GM19463 (cell line): Measurements from ENCODE around the gene NDOR1.
A peak's percentile ranks its signal among the peaks of the same experiment; 100 is the strongest.

Experiments
- ATAC-seq: cut with Tn5 transposase; IDR thresholded peaks from one replicate; pipeline ENCODE4 v1.9.1; 2021; ENCODE audit warnings: mild to moderate bottlenecking, moderate library complexity; ENCODE audit not compliant: unreplicated experiment

The NDOR1 gene

DNA sequence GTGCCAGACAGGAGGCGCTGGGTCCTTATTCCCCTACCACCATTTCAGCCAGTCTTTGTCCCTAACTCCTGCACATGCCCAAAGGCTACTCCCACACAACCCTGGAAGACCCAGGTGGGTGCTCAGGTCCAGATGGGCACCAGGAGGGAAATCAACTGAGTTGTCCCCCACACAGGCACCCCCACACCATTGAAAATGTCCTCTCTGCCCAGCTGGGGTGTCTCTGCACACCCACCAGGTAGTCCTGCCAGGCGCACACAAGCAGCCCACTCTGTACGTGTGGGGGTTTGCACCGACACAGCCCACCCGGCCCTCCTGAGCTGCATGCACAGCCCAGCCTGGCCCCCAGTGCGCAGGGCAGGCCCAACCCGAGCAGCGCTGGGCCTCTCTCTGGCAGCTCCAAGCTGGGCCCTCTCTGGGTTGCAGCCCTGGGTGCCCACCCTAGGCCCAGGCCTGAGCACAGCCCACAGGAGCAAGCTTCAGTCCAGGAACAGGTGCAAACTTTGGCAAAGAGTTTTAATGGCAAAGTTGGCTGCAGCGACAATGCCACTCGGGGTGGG lies 14.3 kb downstream of the NDOR1 start:
- no peak for ATAC-seq

DNA sequence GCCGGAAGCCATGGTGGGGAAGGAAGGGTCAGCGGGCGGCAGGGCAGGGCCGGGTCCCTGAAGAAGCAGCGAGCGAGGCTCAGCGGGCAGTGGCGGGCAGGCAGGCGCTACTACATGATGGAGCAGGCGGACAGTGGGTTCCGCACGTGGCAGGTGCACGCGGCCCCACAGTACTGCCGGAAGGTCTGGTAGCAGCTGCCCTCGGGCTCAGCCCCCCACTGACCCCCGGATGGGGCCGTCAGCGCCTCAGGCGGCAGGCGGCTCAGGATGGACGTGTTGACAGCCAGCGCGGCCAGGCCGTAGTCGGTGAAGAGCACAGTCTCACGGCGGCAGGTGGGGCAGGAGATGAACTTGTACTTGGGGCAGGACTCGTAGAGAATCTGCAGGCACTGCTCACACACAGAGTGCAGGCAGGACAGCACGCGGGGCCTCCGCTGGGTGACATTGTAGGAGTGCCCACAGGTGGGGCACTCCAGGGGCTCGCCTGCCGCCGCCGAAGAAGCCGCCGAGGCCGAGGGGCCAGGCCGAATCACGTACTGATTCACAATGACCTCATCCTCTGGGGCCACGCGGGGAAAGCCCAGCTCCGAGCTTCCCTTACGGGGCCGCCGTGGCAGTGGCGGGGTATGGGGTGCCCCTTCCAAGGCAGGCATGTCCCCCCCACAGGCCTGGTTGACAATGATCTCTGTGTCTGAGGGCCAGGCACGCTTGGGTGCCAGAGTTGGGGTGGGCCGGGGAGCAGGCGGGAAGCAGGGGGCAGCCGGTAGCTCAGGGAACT lies 15.0 kb downstream of the NDOR1 start:
- ATAC-seq: no peak

DNA sequence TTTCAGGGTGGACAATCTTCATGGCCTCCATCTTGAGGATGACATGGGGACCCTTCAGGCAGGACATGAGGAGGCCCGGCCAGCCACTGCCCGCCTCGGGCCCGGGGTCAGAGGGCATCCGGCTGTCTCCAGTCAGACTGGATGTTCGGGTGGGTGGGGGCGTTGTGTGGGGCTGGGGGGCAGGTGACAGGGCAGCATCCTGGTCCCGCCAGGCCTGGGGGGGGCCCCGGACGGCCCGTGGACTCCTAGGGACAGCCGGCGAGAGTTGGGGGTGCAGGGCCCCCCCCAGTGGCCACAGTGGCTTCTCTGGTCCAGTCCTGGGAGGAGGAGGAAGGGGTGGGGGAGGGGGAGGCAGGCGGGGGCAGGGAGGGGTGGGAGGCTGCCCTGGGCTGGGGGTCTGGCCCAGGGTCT lies 15.6 kb downstream of the NDOR1 start:
- no peak for ATAC-seq

DNA sequence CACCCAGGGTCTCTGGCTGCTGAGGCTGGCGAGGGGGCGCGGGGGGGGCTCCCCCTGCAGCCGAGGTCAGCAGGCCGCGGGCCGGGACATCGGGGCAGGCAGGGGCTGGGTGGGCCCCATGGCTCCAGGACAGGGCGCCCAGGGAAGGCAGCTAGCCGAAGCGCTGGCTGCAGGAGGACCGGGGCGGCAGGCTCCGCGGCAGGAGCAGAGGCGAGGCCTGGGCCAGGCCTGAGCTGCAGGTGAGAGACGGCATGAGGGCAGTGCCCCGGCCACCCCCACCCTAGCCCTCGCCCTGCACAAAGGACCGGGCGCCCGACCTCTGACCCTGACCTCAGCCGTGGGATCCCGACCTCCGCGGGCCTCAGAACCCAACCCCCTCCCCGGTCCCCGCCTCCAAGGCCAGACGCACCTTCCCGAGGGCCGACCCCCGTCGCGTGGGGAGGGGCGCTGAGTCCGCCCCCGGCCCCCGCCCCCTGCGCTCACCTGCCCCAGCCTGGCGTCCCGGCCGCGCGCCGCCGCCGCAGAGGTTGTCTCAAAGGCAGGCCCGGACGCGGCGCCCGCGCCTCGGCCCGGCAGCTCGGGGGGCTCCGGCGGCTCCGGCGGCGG lies 16.1 kb downstream of the NDOR1 start:
- ATAC-seq: no peak

DNA sequence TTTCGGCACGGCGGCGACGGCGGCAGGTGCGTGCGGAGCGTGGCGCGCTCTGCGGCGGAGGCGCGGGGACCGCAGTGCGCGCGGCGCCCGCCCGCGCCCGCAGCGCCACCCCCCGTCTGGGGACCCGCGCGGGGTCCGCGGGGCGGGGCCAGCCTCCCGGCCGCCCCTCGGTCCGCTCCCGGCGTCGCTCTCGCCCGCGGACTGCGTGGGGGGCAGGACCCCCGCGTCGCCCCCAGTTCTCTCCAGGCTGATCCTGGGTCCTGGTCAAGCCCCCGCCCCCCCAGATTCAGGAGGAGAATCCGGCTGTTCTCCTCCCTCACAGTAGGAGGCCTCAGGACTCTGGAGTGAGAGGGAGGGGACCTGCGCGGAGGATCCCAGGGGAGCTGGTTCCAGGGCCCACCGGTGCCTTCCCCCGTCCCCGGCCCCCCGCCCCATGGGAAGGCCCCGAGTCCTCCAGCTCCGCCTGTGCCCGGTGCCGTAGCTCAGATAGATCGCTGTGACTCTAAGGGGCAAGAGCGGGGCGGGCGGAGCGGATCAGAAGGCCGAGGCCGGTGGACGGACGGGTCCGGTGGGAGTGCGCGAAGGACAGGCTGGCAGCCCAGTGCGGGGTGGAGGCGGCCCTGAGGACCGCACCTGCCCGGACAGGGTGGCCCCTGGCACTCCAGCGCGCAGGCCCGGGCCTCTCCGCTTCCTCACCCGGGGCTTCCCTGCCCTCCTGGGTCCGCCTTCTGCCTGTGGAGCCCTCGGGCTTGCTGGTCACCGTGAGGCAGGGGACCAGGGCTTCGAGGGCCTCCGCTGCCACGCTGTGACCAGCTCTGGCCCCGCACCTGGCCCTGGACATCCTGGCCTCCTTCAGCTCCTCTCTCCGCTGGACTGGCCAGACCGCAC lies 16.9 kb downstream of the NDOR1 start, which contains the start of gene RNF208:
Gene RNF208 (minus strand): TSS at position 51 of the 888 bp plus-strand sequence. CDS start 1,028 bp downstream, outside the sequence.
- ATAC-seq: no peak

DNA sequence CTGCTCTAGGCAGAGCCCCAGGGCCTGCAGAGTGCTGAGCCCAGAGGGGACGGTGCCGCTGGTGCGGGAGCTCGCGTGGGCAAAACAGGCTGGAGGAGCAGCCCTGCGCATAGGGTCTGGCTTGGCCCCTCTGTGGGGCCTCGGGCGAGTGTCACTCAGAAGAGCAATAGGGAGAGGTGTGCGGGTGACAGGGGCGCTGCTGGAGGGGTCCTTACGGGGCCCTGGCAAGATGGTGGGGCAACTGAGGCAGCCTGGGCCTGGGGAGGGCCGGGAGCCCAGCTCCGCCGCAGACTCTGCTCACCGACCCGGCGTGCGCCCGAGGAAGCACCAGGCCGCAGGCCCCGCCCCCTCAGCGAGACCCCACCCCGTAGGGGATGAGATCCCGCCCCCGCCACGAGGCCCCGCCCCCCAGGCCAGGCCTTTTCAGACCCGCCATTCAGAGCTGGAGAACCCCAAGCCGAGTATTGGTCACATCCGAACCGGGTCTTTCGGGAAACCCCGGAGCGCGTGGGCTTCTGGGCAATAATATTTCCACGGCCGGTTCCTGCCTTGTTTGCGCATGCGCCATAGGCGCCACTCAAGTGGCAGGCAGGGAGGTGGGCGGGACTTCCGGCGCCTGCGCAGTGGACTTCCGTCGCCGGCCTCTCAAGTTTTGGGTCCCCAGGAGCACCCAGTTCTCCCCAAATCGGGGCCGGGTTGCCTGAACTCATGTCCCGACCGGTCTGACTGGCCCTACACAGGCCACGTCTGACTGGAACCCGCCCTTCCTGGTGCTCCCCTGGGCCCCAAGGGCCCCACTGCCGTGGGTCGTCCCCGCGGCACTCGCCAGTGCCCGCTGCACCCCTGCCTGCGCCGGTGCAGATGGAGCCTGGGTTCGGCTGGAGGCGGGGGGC lies 17.8 kb downstream of the NDOR1 start:
- peak; percentile 65 for ATAC-seq

DNA sequence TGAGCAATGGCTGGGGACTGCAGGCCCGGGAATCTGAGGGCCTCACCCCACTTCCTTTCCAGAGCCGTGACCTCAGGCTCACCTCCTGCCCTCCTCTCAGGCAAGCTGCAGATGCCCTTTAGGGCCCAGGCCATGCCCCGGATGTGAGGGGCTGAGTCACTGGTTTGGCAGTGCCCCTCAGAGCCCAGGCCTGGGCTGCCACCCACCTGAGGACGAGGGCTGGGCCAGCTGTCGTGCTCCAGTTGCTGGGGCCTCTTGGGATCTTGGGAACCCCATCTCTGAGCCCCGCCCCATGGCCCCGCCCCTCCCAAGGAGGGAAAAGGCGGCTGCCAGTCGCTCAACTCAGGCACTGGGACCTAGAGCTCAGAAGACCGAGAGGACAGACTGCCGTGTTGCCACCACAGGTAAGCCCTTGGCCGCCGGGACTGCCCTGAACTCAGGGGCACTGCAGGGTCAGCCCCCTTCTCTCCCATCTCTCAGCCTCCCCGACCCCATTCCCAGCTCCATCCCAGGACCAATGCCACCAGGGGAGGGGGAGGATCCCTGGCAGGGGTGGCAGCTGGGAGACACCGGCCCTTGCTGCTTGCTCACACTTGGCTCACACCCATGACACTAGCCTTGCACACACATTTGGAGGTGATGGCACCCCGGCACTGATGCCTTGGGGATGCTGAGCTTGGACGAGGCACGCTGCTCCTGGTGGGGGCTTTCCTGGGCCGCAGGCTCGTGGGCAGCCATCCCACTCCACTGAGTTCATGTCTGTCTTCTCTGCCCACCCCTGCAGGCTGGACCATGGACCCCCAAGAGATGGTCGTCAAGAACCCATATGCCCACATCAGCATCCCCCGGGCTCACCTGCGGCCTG lies 19.6 kb downstream of the NDOR1 start, which contains the start of gene CYSRT1:
Gene CYSRT1 (plus strand): TSS at position 345 of the 865 bp plus-strand sequence. CDS start 448 bp downstream, at position 793.
- no peak for ATAC-seq

DNA sequence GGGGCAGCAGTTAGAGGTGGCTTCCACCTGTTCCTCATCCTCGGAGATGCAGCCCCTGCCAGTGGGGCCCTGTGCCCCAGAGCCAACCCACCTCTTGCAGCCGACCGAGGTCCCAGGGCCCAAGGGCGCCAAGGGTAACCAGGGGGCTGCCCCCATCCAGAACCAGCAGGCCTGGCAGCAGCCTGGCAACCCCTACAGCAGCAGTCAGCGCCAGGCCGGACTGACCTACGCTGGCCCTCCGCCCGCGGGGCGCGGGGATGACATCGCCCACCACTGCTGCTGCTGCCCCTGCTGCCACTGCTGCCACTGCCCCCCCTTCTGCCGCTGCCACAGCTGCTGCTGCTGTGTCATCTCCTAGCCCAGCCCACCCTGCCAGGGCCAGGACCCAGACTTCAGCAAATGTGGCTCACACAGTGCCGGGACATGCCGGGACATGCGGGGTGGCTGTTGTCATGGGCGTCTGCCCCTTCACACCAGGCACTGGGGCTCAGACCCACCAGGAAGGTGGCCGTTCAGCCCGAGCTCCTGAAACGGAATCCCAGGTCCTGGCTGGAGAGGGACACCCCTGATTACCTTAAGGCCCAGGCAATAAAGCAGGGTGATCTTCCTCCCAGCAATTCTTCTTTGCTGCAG lies 20.3 kb downstream of the NDOR1 start:
- ATAC-seq: no peak

DNA sequence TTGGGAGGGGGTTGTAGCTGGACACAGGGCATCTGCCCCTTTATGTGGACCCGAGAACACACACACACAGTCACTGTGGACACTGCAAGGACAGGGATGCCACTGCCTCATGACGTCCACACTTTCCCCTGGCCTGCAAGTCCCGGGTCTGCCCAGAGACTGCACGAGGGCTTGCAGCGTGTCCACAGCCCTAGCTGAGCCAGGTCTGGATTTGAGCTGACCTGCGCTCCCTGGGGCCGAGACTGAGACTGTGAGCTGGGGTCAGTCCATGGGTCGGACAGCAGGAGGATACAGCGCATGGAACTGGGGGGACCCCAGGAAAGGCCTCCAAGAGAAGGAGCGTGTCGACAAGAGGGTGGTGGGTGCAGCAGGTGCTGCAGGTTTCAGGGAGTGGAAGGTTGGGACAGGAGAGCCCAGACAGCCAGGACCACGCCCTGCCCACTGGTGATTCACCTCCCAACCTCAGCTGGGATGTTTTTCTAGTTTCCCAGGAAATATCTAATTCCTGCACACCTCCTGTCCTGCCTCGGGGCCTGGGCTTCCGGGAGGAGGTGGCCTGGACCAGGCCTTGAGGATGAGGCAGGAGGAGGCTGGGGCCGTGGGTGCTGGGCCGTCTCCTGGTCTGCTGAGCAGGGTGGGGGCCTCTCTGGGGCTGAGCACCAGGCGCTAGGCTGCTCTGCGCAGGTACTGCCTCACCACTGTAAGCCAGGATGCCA lies 21.0 kb downstream of the NDOR1 start:
- ATAC-seq: no peak

DNA sequence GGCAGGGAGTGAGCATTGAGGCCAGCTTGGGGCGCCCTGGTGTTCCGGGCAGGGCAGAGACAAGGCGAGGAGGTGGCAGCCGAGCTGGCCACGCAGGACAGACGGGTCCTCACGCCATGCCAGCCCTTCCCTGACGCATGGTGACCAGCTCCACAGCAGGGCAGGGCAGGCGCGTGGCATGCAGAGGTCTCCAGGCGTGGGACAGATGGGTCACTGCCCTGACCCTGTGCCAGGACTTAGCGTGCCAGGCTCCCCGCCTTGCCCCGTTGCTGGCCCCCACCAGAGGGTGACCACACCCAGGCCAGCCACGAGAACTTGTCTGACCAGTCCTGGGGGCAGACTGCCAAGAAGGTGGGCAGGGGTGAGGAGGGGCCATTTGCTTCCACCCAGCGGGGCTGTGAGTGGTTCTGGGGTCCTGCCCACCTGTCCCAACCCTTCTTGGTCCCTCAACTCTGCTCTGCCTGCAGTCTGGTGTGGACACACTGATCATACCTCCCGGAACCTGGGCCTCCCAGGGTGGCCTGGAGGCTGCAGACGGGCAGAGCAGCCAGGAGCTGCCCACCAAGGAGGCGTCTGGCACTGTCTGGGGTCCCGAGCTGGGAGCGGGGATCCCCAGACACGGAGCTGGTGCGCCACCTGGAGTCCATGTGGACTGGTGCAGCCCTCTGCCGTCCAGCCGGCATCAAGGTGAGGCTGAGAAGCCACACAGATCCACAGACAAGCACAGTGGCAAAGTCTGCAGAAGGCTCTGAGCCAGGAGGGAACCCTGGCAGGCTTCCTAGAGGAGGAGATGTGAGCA lies 21.8 kb downstream of the NDOR1 start, which contains the start of gene RNF224:
Gene RNF224 (plus strand): TSS at position 449 of the 799 bp plus-strand sequence. CDS start 834 bp downstream, outside the sequence.
- no peak for ATAC-seq

DNA sequence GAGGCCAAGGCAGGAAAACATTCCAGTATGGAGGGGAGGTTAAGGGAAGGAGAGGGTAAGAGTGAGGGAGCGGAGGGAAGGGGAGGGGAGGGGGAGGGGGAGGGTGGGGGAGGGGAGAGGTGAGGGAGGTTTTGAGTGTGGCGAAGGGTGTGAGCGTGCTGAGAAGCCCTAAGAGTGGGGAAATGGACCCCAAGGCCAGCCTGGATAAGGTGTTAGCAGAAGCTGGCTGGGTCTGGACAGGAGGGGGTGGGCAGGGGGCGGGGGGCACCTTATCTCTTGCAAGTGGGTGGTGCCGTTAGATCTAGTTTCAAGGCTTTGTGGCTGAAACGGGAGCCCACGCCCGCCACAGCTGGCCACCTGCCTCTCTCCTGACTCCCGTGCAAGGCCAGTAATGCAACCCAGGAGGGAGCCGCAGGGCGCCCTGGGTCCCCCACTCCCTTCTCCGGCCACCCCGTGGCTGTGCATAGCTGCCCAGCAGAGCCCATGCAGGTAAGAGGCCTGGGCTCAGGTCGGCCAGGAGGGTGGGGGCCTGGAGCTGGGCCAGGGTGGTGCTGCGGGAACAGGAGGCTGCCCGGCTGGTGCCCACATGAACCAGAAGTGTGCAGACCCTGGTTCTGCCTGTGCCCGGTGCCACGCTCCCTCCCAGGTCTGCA lies 22.5 kb downstream of the NDOR1 start:
- ATAC-seq: no peak

DNA sequence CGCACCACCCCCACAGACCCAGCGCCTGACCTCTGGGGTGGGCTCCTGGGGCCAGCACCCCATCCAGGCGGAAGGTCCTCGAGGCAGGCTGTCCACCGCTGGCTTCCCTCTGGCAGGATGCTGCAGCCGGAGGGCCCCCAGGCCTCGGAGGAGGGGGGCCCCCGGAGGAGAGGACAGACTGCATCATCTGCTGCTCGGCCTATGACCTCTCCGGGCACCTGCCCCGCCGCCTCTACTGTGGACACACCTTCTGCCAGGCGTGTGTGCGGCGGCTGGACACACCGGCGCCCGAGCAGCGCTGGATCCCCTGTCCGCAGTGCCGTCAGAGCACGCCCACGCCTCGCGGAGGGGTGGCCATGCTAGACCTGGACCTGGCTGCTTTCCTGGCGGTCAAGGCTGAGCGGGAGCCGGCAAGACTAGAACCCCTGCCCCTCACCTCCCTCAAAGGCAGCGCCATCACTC lies 23.0 kb downstream of the NDOR1 start:
- no peak for ATAC-seq

DNA sequence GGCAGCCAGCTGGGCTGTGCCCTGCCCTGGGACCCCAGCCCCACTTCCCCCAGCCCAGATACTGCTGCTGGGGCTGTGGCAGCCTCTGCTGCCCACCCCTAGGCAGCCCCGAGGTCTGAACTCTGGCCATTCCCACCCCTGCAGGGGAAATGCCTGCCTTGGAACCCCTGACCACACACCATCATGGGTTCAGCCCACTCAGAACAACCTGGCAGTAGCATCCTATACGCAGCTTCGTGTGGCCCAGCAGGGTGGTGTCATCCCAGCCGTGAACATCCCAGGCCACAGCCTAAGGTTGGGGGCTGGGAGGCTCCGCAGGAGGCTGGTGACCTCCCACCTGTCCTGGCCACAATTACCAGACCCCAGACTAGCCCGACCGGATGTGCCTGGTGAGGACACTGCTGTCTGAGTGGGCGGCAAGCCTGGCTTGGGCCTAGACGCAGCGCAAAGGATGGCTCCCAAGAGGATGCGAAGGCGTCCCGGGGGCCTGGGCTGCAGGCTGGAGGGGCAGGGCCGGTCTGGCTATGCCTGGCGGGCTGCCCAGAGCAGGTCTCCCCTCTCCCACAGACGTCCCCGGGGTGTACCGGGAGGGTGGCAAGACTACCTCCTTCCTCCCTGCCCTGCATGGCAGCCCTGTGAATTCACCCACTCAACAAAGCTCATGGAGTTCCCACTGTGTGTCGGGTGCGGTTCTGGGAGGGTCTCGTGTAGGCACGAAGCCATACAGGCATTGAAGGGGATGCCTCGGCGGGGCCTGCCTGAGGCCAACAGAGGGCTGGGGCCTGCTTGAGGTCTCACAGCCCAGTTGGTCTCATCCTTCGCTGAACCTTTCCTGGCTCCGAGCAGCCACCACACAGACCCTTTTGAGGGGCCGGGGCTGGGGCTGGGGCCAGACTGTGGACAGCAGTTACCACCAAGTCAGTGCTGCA lies 23.7 kb downstream of the NDOR1 start:
- no peak for ATAC-seq

DNA sequence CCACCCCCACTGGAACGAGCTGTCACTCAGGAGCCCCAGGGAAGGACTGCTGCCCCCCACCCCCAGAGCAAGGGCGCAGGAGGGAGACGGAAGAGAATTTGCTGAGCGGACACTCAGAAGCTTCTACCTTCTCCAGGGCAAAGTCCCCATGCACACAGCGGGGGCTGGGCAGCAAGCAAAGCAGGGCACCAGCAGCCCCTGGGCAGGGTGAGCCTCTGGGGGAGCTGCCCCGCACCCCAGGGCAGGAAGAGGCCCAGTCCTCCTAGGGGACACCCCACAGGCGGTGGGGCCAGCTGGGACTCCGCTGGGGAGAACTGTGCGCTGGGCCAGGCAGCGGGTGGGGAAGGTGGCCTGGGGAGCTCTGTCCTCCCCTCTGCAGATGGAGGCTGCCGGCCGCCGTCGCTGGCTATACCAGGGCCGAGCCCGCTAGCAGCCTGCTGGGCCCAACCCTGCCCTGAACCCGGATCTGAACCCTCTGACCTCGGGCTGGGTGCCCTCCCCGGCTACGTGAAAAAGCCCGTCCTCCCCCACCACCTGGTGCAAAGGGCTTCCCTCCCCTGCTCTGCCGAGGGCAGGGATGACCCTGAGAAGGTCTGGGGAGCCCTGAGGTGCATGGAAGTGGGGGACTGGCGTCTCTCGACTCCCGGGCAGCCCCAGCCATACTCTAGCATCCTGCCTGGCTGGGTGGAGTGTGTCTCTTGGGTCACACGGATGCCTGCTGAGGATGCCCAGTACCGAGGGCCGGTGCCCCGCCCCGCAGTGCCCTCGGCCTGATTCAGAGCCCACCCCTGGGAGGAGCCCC lies 24.6 kb downstream of the NDOR1 start:
- ATAC-seq: no peak
